HG03097 (cell line): ENCODE data around the gene FUS.

Source experiments
- ATAC-seq: cut with Tn5 transposase; IDR thresholded peaks from one replicate; pipeline ENCODE4 v1.9.1; 2021; ENCODE audit not compliant: unreplicated experiment, low FRiP score

Gene FUS

DNA sequence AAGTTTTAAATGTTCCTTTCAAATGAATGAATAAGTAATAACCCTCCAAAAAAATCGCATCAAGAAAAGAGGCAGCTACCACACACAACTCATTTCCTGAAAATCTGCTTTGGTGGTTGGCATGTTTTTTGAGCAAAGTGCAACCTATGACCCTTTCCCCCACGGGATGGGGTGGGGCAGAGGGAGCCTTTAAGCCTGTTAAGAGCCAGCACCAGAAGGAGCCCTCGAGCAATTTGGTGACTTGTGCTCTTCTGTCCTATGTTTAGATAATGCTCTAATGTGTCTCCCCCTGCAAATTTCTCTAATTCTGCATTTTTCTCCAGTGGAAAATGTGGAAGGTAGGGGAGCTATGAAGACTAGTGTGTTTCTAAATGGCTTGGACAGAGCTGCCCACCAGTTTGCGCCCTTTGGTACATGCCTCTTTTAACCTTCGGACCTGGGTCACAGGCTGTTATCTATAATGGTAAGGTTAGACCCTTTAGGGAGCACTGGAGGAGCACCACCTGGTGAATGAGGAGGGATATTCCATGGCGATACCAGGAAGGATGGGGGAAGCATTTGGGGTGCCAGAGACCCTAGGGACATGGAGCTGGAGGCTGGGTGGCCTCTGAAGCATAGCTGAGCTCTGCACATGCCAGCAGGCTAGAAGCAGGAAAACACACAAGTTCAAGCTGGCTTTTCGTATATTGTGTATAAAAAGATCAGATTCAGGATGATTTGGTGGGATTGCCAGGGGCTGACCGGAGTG lies 21.1 kb downstream of the FUS start:
- no peak for ATAC-seq

DNA sequence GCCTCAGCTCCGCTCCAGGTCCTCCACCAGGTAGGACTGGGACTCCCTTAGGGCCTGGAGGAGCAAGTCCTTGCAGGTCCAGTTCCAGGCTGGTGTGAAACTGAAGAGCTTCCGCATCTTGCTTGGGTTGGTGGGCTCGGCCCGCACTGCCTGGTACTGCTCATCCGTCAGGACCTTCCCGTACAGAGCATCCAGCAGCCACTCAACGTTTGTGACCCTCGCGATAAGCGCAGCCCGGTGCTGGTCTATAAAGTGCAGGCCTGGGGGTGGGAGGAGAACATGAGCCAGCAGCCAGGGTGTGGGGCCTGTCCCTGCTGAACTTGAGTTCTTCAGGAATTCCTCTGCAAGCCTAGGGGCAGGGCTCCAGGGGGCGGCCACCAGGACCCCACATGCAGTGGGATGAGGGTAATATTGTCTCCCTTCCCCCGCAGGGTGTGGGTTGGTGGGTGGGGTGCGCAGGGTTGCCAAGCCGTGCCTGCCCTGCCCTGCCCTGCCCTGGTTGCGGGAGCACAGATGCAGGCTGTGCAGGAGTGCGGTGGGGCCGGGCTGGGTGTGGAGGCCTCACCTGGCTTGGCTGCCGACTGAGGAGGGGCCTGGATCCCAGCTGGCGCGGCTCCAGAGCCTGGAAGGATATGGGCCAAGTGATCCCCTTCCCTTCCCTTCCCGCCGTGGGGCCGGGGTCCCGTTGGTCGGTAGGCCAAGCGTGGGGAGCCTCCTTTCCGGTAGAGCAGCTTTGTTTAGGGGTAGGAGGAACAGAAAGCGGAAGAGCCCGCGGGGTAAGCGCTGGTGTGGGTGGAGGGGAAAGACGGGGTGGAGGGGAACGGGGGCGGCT lies 21.9 kb downstream of the FUS start:
- ATAC-seq = no peak

DNA sequence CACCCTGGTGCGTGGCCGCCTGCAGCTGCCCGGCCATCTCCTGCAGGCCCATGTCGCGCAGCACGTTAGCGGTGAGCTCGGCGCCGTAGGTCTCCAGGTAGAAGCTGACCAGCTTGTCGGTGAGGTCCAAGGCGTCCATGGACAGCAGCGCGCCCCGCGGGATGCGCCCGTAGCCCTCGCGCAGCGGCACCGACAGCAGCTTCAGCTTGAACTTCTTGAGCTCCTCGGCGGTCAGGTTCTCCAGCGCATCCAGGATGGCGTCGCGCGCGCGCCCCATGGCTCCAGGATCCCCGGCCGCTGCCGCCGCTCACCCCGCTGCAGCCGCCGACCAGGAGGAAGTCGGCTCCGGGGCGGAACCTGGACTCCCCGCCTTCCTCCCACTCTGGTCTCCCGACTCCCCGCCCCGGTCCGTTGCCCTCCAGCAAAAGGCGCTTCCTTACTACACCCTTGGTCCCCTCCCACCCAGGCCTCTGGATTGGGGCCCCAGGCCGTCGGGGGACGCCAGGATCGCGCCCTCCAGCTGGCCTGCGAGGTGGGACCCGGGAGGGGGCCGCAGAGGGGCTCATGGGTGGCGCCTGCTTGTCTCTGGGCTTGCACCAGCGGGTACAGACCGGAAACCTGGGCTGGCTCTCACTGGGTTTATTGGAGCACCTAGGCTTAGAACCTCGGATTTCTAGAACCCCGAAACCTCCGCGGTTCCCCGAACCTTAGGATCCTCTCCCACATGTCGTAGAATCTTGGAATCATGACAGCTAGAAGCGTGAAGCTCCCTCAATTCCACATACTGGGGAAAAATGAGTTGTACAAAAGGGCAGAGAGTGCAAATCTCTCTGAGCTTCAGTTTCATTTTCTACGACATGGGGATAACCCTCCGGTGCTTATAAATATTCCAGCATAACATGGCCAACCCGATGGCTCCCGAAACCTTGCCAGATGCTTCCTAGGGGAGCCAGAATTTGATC lies 22.8 kb downstream of the FUS start, which contains the start of gene PYCARD:
PYCARD (minus strand) TSS at position 347 of the 962 bp plus-strand sequence; CDS start at position 277, 70 bp downstream.
- no peak for ATAC-seq

DNA sequence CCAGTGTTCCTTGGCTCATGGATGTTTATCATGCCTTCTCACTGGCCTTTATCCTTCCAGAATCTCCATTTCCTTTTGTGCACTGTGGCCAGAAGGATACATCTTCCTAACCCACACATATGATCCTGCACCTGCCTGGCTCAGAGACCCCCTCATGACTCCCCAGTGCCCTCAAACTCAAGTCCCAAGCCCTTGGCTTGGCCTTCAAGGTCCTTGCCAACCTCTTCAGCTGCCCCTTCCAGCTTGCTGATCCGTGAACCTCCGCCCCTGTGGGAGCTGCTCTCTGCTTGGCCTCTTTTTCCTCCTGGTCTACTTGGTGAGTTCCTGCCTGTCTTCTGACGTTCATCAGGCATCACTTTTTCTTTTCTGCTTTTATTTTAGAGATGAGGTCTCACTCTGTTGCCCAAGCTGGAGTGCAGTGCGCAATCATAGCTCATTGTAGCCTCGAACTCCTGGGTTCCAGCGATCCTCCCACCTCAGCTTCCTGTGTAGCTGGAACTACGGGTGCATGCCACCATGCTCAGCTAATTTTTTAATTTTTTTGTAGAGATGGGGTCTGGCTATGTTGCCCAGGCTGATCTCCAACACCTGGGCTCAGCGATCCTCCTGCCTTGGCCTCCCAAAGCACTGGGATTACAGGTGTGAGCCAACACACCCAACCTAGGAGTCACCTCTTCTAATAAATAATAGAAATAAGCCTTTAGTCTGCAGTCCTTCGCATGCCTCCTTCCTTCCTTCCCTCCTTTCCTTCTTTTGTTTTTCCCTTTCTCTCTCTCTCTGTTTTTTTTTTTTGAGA lies 25.1 kb downstream of the FUS start:
- no peak for ATAC-seq

DNA sequence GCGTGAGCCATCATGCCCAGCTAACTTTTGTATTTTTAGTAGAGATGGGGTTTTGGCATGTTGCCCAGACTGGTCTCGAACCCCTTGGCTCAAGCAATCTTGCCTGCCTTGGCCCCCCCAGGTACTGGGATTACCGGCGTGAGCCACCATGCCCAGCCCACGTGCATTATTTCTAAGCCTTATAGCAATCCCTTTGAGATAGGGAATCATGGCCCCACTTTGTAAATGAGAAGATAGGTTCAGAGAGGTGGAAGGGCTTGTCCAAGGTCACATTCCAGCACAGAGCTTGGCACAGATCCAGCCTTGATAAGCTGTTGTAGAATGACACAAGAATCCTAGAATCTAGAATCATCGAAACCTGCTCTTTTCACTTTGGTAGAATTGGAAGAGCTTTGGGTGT lies 26.8 kb downstream of the FUS start:
- no peak for ATAC-seq

DNA sequence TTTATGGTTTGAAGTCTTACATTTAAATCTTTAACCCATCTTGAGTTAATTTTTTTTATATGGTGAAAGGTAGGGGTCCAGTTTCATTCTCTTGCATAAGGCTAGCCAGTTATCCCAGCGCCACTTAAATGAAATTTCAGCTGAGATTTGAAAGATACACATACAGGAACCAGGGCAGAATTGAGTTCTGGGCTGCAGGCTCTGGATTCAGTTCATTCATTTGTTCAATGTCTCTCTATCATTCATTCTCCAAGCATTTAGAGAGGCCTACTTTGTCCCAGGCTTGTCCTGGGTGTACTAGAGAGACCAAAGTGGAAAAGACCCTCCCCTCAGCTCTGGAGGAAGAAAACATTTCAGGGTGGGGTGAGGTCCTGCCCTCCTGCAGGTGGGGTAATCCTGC lies 33.4 kb downstream of the FUS start:
- no peak for ATAC-seq

DNA sequence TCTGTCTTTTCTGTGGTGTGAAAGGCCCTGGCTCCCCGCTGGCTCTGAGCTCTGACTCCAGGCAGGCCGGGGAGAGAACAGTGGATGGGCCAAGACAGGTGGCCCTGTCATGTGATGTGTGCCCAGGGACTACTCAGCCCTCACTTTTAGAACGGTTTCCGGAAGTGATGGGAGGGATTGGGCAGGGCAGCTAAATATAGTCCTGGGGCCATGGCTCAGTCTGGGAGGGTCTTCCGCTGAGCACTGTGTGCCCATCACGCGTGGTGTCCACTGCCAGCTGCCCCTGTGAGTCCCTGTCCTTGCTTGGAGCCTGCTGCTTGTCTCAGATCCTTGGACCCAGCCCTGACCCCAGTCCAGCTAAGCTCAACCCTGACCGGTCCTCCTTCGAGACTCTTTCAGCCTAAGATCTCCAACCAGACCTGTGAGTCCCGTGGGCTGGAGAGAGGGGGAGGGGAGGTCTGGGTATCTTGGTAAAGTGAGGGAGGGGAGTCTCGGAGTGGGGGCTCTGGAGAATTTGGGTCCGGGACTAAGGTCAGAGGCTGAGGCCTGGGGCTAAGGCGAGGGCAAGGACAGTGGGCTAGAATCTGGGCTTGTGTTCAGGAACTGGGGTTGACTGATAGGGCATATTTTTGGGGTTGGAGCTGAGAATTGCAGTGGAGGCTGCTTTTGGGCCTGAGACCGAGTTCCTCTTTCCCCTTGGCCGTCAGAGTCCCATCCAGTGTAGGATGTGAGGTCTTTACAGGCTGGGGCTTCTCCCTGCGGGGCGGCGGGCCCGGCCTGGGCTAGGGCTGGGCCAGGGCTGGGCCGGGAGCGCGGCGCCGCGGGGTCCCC lies 34.2 kb downstream of the FUS start, which contains the start of gene TRIM72:
TRIM72 (plus strand) TSS at position 243 of the 831 bp plus-strand sequence. CDS start 620 bp downstream, outside the sequence.
- ATAC-seq = no peak

DNA sequence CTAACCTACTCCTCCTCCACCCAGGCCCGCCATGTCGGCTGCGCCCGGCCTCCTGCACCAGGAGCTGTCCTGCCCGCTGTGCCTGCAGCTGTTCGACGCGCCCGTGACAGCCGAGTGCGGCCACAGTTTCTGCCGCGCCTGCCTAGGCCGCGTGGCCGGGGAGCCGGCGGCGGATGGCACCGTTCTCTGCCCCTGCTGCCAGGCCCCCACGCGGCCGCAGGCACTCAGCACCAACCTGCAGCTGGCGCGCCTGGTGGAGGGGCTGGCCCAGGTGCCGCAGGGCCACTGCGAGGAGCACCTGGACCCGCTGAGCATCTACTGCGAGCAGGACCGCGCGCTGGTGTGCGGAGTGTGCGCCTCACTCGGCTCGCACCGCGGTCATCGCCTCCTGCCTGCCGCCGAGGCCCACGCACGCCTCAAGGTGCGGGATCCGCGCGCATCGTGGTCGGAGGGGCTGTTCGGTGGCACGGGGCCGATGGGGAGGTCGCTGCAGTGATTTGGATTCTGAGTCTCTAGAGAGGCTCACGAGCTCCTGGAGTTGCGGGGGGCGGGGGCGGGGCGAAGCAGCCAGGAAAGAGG lies 34.9 kb downstream of the FUS start:
- ATAC-seq = no peak

DNA sequence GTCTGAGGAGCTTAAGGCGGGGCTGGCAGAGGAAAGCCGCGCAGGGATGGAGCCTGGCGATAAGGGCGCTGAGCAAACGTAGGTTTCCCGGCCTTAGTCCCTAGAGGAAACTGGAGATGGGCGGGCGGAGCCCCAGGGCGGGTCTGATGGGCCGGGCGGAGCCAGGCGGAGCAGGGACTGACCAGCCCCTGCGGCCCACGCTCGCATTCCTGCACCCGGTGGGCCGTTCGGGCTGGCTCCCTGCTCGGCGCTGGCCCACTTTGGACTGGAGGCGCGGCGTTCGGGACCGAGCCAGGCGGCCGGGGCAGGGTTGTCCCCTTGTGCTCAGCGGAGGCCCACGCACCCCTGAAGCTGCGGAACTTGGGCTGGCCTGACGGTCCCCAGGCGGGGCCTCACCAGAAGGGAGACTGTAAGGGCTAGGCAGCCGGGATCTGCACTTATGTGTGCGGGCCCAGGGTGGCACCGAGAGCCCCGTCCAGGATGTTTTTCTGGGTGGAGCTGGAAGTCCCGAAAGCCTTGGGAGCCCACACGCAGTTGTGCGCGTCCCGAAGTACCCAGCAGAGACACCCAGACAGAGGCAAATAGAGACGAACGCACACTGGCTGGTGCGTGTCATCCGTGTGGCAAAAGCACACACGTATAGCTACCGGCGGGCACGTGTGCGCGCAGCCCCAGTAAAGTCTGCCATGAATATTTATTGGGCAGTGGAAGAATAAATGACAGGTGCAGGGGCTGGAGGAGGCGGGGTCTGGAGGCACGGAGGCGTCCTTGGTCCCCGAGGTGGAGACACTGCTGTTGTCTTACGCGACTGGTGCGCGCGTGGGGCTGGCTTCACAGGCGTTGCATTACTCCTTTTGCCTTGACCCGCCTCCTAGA lies 35.6 kb downstream of the FUS start:
- ATAC-seq = no peak

DNA sequence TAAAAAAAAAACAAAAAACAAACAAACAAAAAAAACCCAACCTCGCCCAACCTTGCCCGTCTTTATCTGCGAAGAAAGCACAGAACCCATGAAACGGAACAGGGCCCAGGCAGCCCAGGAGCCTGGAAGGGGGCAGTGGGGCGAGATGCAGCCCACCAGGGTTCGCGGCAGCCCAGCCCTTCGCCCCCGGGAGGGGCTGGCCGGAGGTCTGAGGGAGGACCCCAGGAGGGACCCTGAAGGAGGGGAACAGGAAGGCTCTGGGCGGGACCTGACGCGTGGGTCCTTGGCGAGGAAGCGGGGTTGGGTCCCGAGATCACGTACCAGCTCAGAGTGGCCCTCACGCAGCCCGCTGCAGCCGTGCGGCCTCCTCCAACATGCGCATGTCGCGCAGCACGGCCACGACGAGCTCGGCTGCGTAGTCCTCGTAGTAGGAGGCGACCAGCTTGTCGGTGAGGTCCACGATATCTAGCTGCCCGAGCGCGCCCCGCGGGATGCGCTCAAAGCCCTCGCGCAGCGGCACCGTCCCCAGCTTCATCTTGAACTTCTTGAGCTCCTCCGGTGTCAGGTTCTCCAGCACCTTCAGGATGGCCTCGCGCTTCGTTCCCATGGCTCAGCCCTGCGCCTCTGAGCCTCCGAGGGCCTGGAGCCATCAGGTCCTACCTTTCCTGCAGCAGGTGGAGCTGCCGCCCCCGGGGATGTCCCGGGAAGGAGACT lies 36.6 kb downstream of the FUS start, which contains the start of gene PYDC1:
PYDC1 (minus strand) TSS at position 714 of the 714 bp plus-strand sequence; CDS start at position 607, 107 bp downstream.
- no peak for ATAC-seq

DNA sequence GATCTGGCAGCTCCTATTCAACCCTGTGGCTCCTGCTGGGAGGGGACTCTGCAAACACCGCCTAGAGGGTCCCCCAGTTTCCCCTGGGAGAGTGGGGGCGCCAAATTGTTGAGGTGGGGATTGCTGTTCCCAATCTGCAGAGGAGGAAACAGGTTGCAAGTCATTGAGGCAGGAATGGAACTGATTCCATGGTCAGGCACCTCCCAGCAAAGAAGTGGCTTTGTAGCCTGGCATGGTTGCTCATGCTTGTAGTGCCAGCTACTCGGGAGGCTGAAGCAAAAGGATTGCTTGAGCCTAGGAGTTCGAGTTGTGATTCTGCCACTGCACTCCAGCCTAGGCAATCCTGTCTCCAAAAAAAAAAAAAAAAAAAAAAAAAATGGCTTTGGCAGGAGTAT lies 37.2 kb downstream of the FUS start:
- no peak for ATAC-seq

DNA sequence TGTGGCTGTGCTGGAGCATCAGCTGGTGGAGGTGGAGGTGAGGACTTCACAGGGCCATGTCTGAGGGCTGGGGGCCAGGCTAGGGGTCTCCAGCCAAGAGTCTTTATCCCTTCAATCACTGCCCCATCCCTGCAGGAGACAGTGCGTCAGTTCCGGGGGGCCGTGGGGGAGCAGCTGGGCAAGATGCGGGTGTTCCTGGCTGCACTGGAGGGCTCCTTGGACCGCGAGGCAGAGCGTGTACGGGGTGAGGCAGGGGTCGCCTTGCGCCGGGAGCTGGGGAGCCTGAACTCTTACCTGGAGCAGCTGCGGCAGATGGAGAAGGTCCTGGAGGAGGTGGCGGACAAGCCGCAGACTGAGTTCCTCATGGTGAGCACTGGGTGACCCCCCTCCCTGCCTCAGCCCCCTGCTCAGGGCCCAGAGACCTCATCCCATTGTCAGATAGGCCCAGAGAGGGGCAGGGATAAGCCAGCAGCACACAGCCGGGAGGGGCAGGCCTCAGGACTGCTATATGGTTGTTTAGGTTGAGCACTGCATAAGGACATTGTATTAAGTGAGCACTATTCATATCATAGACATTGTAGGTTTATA lies 39.3 kb downstream of the FUS start:
- ATAC-seq = no peak

DNA sequence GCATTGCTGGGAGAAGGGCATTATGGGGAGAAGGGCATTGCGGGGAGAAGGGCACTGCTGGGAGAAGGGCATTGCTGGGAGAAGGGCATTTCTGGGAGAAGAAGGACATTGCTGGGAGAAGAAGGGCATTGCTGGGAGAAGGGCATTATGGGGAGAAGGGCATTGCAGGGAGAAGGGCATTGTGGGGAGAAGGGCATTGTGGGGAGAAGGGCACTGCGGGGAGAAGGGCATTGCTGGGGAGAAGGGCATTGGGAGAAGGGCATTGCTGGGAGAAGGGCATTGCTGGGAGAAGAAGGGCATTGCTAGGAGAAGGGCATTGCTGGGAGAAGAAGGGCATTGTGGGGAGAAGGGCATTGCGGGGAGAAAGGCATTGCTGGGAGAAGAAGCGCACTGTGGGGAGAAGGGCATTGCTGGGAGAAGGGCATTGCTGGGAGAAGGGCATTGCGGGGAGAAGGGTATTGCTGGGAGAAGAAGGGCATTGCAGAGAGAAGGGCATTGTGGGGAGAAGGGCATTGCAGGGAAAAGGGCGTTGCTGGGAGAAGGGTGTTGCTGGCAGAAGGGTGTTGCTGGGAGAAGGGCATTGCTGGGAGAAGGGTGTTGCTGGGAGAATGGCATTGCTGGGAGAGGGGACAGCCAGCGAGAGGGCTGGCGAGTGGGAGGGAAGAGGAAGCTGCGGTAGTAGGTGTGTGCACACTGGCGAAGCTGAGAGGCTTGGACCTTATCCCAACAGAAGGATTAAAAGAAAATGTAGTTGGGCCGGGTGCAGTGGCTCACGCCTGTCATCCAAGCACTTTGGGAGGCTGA lies 41.6 kb downstream of the FUS start:
- no peak for ATAC-seq

DNA sequence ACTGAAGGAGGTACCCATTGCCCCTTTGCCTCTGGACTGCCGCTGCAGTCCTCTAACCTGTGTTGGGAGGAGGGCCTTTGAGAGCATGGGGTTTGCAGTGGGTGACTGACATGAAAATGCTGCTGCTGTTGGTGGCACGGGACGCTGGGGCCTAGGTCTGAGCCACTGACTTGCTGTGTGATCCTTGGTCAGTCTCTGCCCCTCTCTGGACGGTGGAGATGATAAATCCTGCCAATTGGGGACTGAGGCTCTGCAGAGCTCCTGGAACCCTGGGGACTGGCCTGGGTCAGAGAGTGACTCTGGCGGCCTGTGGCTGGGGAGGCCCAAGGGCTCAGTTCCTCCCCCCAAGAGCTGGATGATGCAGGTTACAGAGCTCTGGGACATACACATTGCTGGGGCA lies 43.1 kb downstream of the FUS start:
- ATAC-seq = no peak

DNA sequence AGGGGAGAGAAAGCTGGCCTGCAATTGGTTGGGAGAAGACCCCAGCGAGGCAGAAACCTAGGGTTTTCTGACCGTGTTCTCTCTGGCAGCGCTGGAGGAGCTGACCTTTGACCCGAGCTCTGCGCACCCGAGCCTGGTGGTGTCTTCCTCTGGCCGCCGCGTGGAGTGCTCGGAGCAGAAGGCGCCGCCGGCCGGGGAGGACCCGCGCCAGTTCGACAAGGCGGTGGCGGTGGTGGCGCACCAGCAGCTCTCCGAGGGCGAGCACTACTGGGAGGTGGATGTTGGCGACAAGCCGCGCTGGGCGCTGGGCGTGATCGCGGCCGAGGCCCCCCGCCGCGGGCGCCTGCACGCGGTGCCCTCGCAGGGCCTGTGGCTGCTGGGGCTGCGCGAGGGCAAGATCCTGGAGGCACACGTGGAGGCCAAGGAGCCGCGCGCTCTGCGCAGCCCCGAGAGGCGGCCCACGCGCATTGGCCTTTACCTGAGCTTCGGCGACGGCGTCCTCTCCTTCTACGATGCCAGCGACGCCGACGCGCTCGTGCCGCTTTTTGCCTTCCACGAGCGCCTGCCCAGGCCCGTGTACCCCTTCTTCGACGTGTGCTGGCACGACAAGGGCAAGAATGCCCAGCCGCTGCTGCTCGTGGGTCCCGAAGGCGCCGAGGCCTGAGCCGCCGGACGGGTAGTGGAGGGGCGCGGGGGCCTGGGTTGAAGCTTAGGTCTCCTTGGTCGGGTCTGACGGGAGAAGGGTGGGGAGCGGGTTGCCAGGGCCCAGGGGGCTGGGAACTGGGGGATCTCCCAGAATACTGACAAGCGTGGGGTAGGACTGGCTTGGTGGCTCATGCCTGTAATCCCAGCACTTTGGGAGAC lies 44.4 kb downstream of the FUS start:
- no peak for ATAC-seq
